Osteocyte (in vitro differentiated cells): Measurements from ENCODE around the gene RAB3C. TPM values are rescaled to one million over a fixed set of nuclear protein-coding genes. Genes with fewer than 3 reads are reported as not detected.

Experiments
- DNase-seq: peaks from one replicate; pipeline ENCODE4 v3.0.0; 2021; ENCODE audit warnings: mixed read lengths; ENCODE audit not compliant: unreplicated experiment; ENCODE audit errors: extremely low spot score
- H3K27ac Mint-ChIP-seq: one replicate; pipeline ENCODE4 v1.8.0; 2021; ENCODE audit warnings: mild to moderate bottlenecking, mixed read lengths; ENCODE audit not compliant: unreplicated experiment
- H3K27me3 Mint-ChIP-seq: one replicate; pipeline ENCODE4 v1.8.0; 2021; ENCODE audit warnings: mixed read lengths; ENCODE audit not compliant: unreplicated experiment
- H3K36me3 Mint-ChIP-seq: one replicate; pipeline ENCODE4 v1.8.0; 2021; ENCODE audit warnings: mixed read lengths; ENCODE audit not compliant: unreplicated experiment
- H3K4me1 Mint-ChIP-seq: one replicate; pipeline ENCODE4 v1.8.0; 2021; ENCODE audit warnings: mixed read lengths; ENCODE audit not compliant: unreplicated experiment
- H3K4me3 Mint-ChIP-seq: one replicate; pipeline ENCODE4 v1.8.0; 2021; ENCODE audit warnings: mild to moderate bottlenecking, moderate library complexity, mixed read lengths; ENCODE audit not compliant: unreplicated experiment
- H3K9me3 Mint-ChIP-seq: one replicate; pipeline ENCODE4 v1.8.0; 2021; ENCODE audit warnings: mixed read lengths; ENCODE audit not compliant: unreplicated experiment
- total RNA-seq: library from RNA; stranded (reverse); gene quantifications from 2 replicates; pipeline ENCODE4 v1.2.1, GENCODE V29; 2021
- TF ChIP-seq, protein P1 (sequence below): fragments of 200-600 bp; sonication (generic); IDR thresholded peaks from 2 replicates; pipeline ENCODE4 v1.5.0; 2021; ENCODE audit warnings: antibody characterized with exemption, mild to moderate bottlenecking, moderate library complexity

RAB3C gene
- total RNA-seq, 1 donor from 2014 or later = not detected

DNA sequence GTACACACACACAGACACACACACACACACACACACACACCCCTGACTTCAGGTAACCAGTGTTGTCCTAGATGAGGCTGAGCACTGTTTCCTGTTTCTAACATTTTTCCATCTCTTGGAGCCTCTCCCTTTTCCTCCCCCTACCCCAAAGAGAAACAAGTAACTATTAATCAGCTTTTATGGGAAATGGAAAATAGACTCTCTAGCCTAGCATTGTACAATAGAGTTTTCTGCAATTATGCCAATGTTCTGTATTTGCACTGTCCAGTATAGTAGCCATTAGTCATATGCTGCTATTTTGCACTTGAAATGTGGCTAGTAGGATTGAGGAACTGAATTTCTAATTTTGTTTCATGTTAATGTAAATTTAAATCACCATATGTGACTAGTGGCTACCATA lies 33.1 kb downstream of the RAB3C start:
- Mint-ChIP-seq H3K27ac (no peak overlapping the region), H3K4me1 (no peaks in the 10 kb centered on the region), H3K9me3 (no peaks in the 10 kb centered on the region), H3K27me3 (peaks cover 4% of the 10 kb centered on the region), H3K36me3 (no peaks in the 10 kb centered on the region), H3K4me3 (no peak overlapping the region)
- TF ChIP-seq, protein P1, sequence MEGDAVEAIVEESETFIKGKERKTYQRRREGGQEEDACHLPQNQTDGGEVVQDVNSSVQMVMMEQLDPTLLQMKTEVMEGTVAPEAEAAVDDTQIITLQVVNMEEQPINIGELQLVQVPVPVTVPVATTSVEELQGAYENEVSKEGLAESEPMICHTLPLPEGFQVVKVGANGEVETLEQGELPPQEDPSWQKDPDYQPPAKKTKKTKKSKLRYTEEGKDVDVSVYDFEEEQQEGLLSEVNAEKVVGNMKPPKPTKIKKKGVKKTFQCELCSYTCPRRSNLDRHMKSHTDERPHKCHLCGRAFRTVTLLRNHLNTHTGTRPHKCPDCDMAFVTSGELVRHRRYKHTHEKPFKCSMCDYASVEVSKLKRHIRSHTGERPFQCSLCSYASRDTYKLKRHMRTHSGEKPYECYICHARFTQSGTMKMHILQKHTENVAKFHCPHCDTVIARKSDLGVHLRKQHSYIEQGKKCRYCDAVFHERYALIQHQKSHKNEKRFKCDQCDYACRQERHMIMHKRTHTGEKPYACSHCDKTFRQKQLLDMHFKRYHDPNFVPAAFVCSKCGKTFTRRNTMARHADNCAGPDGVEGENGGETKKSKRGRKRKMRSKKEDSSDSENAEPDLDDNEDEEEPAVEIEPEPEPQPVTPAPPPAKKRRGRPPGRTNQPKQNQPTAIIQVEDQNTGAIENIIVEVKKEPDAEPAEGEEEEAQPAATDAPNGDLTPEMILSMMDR = no peak
- DNase-seq = no peak

DNA sequence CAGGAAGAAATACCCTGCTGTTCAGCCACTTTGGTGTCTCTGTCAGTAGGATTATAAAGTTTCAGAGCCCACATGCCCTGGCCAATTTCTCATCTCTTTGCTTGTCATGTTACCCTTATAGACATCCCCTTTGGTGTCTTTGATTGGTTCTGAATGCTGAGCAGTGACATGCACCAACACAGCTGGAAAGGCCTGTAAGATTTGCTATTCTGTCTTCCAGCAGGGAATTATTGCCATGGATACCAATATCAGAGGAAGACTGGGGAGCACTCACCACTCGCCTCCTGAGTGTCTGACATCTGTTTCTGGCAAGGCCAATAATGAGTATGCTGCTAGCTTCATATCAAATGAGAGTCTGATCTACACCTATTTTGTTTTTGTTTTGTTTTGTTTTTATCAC lies 34.4 kb downstream of the RAB3C start:
- Mint-ChIP-seq H3K4me3 (no peak overlapping the region), H3K27me3 (peaks cover 4% of the 10 kb centered on the region), H3K36me3 (no peaks in the 10 kb centered on the region), H3K27ac (no peak overlapping the region), H3K4me1 (no peaks in the 10 kb centered on the region), H3K9me3 (no peaks in the 10 kb centered on the region)
- TF ChIP-seq, protein P1 = no peak
- DNase-seq = no peak

DNA sequence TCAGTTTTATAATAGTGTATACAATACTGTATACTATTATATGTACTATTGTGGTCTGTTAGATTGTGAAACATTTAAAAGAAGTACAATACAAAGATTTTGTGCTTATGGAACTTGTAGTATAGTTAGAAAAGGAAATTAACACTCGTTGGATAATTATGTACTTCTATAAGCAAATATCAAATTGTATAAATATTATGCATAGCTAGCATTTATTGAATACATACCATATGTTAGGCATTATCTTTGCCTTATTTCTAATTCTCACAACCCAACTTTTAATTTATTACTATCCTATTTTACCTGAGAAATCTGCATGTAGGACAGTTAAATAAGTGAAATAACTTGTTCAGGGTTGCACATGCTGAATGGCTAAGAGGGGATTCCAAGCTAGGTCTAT lies 37.5 kb downstream of the RAB3C start:
- Mint-ChIP-seq H3K27ac (no peak overlapping the region), H3K27me3 (peaks cover 10% of the 10 kb centered on the region), H3K9me3 (no peaks in the 10 kb centered on the region), H3K36me3 (no peaks in the 10 kb centered on the region), H3K4me3 (no peak overlapping the region), H3K4me1 (no peaks in the 10 kb centered on the region)
- DNase-seq = no peak
- TF ChIP-seq, protein P1 = no peak

DNA sequence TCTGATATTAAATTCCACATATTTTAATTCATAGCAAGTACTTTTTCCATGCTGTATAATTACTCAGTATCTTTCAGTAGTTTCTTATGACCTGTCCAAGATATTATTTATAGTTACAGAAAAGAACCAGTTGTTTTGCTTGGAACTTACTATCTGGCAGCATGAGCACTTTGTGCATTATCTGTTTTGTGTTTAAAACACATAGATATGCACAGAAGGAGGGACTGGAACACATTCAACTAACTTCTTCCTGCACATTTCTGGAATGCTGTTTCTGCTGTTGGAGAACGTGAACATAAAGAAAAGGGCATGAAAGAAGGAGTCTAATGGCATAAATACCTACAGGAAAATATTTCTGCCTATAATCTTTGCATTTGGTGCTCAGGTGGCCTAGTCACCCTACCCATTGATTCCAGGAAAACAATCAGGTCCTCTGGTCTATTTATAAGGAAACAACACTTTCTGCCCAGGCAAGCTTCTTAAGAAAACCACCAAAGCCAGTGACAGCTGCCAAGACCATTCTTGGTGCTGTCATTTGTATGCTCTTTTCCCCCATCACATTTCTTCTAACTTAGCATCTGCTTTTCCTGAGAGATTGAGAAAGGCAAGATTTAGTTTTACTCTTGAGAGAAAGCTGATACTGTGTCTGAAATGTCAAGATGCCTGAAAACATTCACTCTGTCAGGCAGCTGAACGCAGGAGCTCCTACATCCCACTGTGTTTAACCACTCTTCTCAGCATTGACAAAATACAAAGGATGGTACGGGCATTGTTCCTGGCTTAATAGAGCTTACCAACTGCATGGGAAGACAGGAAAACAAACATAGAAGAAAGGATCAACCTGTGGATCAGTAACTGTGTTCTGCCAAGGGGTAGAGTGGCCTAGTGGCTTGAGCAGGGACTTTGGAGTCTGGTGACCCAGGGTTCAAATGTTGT lies 40.3 kb downstream of the RAB3C start:
- no peak overlapping the region for H3K4me3 Mint-ChIP-seq
- no peaks in the 10 kb centered on the region for H3K4me1 Mint-ChIP-seq
- no peak for DNase-seq
- TF ChIP-seq, protein P1 = no peak
- no peaks in the 10 kb centered on the region for H3K36me3 Mint-ChIP-seq
- no peaks in the 10 kb centered on the region for H3K9me3 Mint-ChIP-seq
- no peak overlapping the region for H3K27ac Mint-ChIP-seq
- peaks cover 17% of the 10 kb centered on the region for H3K27me3 Mint-ChIP-seq

DNA sequence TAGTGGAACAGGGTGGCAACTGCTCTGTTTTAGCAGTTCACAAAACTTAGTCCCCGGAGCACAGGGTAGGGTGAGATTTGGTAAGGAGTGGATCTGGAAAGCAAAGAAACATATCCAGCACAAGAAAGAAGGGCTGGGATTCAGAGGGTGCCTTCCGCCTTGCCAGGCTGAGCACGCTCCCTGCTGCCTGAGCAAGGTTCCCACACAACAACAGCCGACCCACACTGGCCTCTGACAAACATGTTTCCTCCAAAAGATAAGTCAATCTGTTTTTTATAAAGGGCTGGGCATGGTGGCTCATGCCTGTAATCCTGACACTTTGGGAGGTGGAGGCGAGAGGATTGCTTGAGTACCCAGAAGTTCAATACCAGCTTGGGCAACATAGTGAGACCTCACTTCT lies 45.8 kb downstream of the RAB3C start:
- H3K27me3 Mint-ChIP-seq = peaks cover 17% of the 10 kb centered on the region
- no peak overlapping the region for H3K4me3 Mint-ChIP-seq
- no peaks in the 10 kb centered on the region for H3K36me3 Mint-ChIP-seq
- H3K9me3 Mint-ChIP-seq = no peaks in the 10 kb centered on the region
- TF ChIP-seq, protein P1 = no peak
- no peak for DNase-seq
- no peak overlapping the region for H3K27ac Mint-ChIP-seq
- no peaks in the 10 kb centered on the region for H3K4me1 Mint-ChIP-seq
